ENCODE results near the gene TMEM140. TPM values are rescaled to one million over a fixed set of nuclear protein-coding genes. Genes with fewer than 3 reads are reported as not detected.
A peak's percentile ranks its signal among the peaks of the same experiment; 100 is the strongest.

TMEM140 gene
- total and polyA plus RNA-seq, 2 of the 13 experiments (the other 11 are each of a cell fraction or from before 2014, with no cell fraction given): 9.2 to 21.7 TPM

DNA sequence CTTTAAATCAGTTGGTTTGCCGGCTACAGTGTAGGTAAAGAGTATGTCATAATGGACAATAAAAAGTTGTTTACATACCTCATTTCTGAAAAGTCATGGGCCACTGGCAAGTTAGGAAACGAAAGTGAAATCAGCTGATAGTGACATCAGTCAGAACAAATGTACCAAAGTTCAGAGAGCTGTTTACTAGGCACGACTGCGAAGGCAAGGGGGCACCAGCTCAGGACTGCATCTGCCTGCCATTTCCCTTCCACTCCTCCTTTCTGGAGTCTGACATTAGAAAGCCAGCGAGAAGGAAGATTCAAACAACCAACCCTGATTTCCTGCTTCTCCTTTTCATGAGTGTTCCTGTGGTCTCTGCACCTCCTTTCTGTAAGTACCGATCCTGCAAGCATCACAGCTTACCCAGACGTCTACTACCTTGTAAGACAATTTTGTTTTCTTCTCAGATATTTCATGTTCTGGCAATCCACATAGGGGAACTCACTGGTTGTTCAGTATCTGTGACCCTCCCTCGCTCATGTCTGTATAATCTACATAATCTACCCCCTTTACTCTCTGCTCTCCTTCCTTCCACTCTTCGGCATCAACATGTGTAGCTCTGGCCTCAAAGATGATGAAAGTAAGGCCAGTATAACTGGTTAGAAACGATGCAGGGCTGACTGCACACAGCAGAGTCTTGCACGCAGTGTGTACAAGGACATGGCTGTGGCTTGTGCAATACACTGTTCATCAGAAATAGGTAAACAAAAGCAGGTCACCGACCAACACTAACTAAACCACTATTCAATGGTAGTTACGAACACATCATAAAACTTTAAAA is at the start of gene TMEM140 (continued):
- no peak for TF ChIP-seq PRDM15 (CRISPR knock-in tag; IDR thresholded peaks at IDR 0.05)
- TF ChIP-seq, protein P1, sequence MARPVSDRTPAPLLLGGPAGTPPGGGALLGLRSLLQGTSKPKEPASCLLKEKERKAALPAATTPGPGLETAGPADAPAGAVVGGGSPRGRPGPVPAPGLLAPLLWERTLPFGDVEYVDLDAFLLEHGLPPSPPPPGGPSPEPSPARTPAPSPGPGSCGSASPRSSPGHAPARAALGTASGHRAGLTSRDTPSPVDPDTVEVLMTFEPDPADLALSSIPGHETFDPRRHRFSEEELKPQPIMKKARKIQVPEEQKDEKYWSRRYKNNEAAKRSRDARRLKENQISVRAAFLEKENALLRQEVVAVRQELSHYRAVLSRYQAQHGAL (CRISPR knock-in tag; IDR thresholded peaks at IDR 0.05; ENCODE audit: not compliant biosample characterization): no peak
- TF ChIP-seq NR2C2 (CRISPR knock-in tag; IDR thresholded peaks at IDR 0.05; ENCODE audit: borderline replicate concordance): peak; percentile 56
- TF ChIP-seq ZNF775 (CRISPR knock-in tag; IDR thresholded peaks at IDR 0.05; ENCODE audit: borderline replicate concordance): no peak
- TF ChIP-seq ZNF382 (CRISPR knock-in tag; IDR thresholded peaks at IDR 0.05; ENCODE audit: borderline replicate concordance): no peak
- TF ChIP-seq RBM22 (optimal IDR thresholded peaks at IDR 0.05; ENCODE audit: low read length): no peak
- TF ChIP-seq, protein P2, sequence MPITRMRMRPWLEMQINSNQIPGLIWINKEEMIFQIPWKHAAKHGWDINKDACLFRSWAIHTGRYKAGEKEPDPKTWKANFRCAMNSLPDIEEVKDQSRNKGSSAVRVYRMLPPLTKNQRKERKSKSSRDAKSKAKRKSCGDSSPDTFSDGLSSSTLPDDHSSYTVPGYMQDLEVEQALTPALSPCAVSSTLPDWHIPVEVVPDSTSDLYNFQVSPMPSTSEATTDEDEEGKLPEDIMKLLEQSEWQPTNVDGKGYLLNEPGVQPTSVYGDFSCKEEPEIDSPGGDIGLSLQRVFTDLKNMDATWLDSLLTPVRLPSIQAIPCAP (CRISPR knock-in tag; IDR thresholded peaks at IDR 0.05; ENCODE audit: low read depth): peak; percentile 99
- TF ChIP-seq, protein P3, sequence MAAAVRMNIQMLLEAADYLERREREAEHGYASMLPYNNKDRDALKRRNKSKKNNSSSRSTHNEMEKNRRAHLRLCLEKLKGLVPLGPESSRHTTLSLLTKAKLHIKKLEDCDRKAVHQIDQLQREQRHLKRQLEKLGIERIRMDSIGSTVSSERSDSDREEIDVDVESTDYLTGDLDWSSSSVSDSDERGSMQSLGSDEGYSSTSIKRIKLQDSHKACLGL (CRISPR knock-in tag; IDR thresholded peaks at IDR 0.05): no peak
- peak; percentile 78; the same call in 1 of the 2 replicates for TF ChIP-seq GFI1 (CRISPR knock-in tag; IDR thresholded peaks at IDR 0.05; ENCODE audit: borderline replicate concordance)
- no peak for TF ChIP-seq REL (CRISPR knock-in tag; conservative IDR thresholded peaks at IDR 0.05)
- peak; percentile 81 for TF ChIP-seq SALL2 (CRISPR knock-in tag; IDR thresholded peaks at IDR 0.05)
- TF ChIP-seq, protein P4, sequence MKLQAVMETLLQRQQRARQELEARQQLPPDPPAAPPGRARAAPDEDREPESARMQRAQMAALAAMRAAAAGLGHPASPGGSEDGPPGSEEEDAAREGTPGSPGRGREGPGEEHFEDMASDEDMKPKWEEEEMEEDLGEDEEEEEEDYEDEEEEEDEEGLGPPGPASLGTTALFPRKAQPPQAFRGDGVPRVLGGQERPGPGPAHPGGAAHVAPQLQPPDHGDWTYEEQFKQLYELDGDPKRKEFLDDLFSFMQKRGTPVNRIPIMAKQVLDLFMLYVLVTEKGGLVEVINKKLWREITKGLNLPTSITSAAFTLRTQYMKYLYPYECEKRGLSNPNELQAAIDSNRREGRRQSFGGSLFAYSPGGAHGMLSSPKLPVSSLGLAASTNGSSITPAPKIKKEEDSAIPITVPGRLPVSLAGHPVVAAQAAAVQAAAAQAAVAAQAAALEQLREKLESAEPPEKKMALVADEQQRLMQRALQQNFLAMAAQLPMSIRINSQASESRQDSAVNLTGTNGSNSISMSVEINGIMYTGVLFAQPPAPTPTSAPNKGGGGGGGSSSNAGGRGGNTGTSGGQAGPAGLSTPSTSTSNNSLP (IDR thresholded peaks at IDR 0.05; ENCODE audit: low read depth, low read length): peak; percentile 67
- TF ChIP-seq SAP130 (CRISPR knock-in tag; IDR thresholded peaks at IDR 0.05; ENCODE audit: low read depth): peak; percentile 96
- no peak for TF ChIP-seq NR1H2 (CRISPR knock-in tag; IDR thresholded peaks at IDR 0.05; ENCODE audit: borderline replicate concordance, low read depth)
- TF ChIP-seq, protein P5, sequence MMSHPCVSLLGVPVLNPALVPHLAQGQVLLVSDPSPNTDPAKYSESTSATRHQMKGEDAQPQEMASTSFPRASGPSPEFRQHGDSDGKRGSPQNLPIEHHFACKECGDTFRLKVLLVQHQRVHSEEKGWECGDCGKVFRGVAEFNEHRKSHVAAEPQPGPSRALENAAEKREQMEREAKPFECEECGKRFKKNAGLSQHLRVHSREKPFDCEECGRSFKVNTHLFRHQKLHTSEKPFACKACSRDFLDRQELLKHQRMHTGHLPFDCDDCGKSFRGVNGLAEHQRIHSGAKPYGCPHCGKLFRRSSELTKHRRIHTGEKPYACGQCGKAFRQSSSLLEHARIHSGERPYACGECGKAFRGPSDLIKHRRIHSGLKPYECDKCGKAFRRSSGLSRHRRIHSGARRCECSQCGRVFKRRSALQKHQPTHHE (CRISPR knock-in tag; IDR thresholded peaks at IDR 0.05; ENCODE audit: borderline replicate concordance): no peak
- TF ChIP-seq, protein P6, sequence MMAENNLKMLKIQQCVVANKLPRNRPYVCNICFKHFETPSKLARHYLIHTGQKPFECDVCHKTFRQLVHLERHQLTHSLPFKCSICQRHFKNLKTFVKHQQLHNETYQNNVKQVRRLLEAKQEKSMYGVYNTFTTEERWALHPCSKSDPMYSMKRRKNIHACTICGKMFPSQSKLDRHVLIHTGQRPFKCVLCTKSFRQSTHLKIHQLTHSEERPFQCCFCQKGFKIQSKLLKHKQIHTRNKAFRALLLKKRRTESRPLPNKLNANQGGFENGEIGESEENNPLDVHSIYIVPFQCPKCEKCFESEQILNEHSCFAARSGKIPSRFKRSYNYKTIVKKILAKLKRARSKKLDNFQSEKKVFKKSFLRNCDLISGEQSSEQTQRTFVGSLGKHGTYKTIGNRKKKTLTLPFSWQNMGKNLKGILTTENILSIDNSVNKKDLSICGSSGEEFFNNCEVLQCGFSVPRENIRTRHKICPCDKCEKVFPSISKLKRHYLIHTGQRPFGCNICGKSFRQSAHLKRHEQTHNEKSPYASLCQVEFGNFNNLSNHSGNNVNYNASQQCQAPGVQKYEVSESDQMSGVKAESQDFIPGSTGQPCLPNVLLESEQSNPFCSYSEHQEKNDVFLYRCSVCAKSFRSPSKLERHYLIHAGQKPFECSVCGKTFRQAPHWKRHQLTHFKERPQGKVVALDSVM (CRISPR knock-in tag; IDR thresholded peaks at IDR 0.05): no peak; the same call in none of the 2 replicates
